Endodermal cell (in vitro differentiated cells): Measurements from ENCODE around the gene DCPS. TPM values are rescaled to one million over a fixed set of nuclear protein-coding genes. Genes with fewer than 3 reads are reported as not detected.

Source experiments
- DNase-seq: peaks from one replicate; pipeline ENCODE4 v3.0.0-alpha.2; 2017
- H3K27ac ChIP-seq: 2 replicates; pipeline ENCODE4 v1.5.1; 2013; ENCODE audit warnings: mild to moderate bottlenecking, low read depth, low read length, moderate library complexity
- H3K27me3 ChIP-seq: 2 replicates; pipeline ENCODE4 v1.6.1; 2013; ENCODE audit warnings: mild to moderate bottlenecking, low read length, moderate library complexity; ENCODE audit not compliant: insufficient read depth, control insufficient read depth, poor library complexity, severe bottlenecking
- H3K36me3 ChIP-seq: 2 replicates; pipeline ENCODE4 v1.7.0; 2013; ENCODE audit warnings: mild to moderate bottlenecking, low read length, moderate library complexity; ENCODE audit not compliant: control insufficient read depth, insufficient read depth
- H3K4me1 ChIP-seq: one replicate; pipeline ENCODE4 v1.7.0; 2013; ENCODE audit warnings: low read length; ENCODE audit not compliant: control insufficient read depth, insufficient read depth
- H3K4me3 ChIP-seq: 2 replicates; pipeline ENCODE4 v1.5.1; 2013; ENCODE audit warnings: mild to moderate bottlenecking, low read length, moderate library complexity
- H3K9ac ChIP-seq: 2 replicates; pipeline ENCODE4 v1.6.1; 2013; ENCODE audit warnings: mild to moderate bottlenecking, low read length, moderate library complexity; ENCODE audit not compliant: poor library complexity, severe bottlenecking; ENCODE audit errors: extremely low read depth
- H3K9me3 ChIP-seq: 2 replicates; pipeline ENCODE4 v1.6.1; 2013; ENCODE audit warnings: mild to moderate bottlenecking, low read length, moderate library complexity; ENCODE audit not compliant: control insufficient read depth
- H3K27ac Mint-ChIP-seq: 2 replicates; pipeline ENCODE4 v1.8.0; 2020; ENCODE audit warnings: mixed read lengths
- H3K27me3 Mint-ChIP-seq: 2 replicates; pipeline ENCODE4 v1.8.0; 2021; ENCODE audit warnings: mild to moderate bottlenecking, mixed read lengths; ENCODE audit not compliant: insufficient read depth
- H3K36me3 Mint-ChIP-seq: 2 replicates; pipeline ENCODE4 v1.8.0; 2020; ENCODE audit warnings: low read depth, mixed read lengths
- H3K4me1 Mint-ChIP-seq: 2 replicates; pipeline ENCODE4 v1.8.0; 2020; ENCODE audit warnings: mixed read lengths
- H3K4me3 Mint-ChIP-seq: 2 replicates; pipeline ENCODE4 v1.8.0; 2020; ENCODE audit warnings: mild to moderate bottlenecking, moderate library complexity, mixed read lengths
- H3K9me3 Mint-ChIP-seq: 2 replicates; pipeline ENCODE4 v1.8.0; 2020; ENCODE audit warnings: mild to moderate bottlenecking, mixed read lengths
- CTCF ChIP-seq: fragments of 200-600 bp; sonication (generic); conservative IDR thresholded peaks from 2 replicates; pipeline ENCODE4 v1.5.0; 2021; ENCODE audit warnings: antibody characterized with exemption, mild to moderate bottlenecking
- WGBS, 2 experiments: methylation state at CpG; one replicate each; pipeline versions ENCODE4 v1.1.5 to v1.1.7; 2013; ENCODE audit warnings: missing lambda C conversion rate in 2 of 2, mixed read lengths in 1 of 2; ENCODE audit not compliant: insufficient coverage in 1 of 2, insufficient read length in 1 of 2; 5-methylcytosine and 5-hydroxymethylcytosine counted together
- total RNA-seq, 2 donors: library from RNA; stranded (reverse); fragmentation: NEBNext Ultra II Directional in 1 of 2; extraction: Animal tissue kit (Norgen Biotek cat#: 25700) in 1 of 2; gene quantifications; 2 replicates in 1 of 2; 3 replicates in 1 of 2; pipeline ENCODE4 v1.2.1, GENCODE V29; 2021

Gene DCPS
- total RNA-seq, 2 donors from 2014 or later = 19.0 to 22.6 TPM

GRCh38 chr11:126344141-126345080 is 40.6 kb downstream of the DCPS start:
- Histone ChIP-seq H3K27me3 (no peaks in the 10 kb centered on the region), H3K4me3 (no peak overlapping the region), H3K27ac (peak overlapping the region; percentile 36), H3K36me3 (peaks cover 3% of the 10 kb centered on the region), H3K9me3 (no peaks in the 10 kb centered on the region), H3K9ac (no peak overlapping the region), H3K4me1 (peaks cover 33% of the 10 kb centered on the region)
- Mint-ChIP-seq H3K9me3 (no peaks in the 10 kb centered on the region), H3K4me3 (no peak overlapping the region), H3K36me3 (peaks cover 20% of the 10 kb centered on the region), H3K27ac (peak overlapping the region; percentile 89), H3K27me3 (no peaks in the 10 kb centered on the region), H3K4me1 (peaks cover 56% of the 10 kb centered on the region)
- no peak for DNase-seq
- 90 to 95% methylated on average over 6 to 11 of the region's 11 CpGs for WGBS, 2 experiments
- TF ChIP-seq CTCF = no peak

DNA sequence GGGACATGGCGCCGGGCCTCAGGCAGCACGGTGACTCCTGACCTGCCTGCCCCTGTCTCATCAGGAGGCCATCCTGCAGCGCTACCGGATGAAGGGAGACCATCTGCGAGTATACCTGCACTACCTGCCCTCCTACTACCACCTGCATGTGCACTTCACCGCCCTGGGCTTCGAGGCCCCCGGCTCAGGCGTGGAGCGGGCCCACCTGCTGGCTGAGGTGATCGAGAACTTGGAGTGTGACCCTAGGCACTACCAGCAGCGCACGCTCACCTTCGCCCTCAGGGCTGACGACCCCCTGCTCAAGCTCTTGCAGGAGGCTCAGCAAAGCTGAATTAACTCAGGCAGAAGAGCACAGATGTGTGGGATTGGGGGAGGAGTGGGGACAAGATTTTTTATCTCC is 41.4 kb downstream of the DCPS start:
- peak overlapping the region; percentile 36 for H3K27ac ChIP-seq

More for the DNA sequence above, 41.4 kb downstream of the DCPS start:
- Mint-ChIP-seq H3K36me3 (peaks cover 20% of the 10 kb centered on the region), H3K4me1 (peaks cover 51% of the 10 kb centered on the region), H3K27me3 (no peaks in the 10 kb centered on the region), H3K4me3 (peak overlapping the region; percentile 33), H3K27ac (peak overlapping the region; percentile 89), H3K9me3 (no peaks in the 10 kb centered on the region)
- peaks cover 3% of the 10 kb centered on the region for H3K36me3 ChIP-seq
- no peak overlapping the region for H3K9ac ChIP-seq
- 93 to 96% methylated on average over 11 to 16 of the region's 16 CpGs for WGBS, 2 experiments
- peaks cover 33% of the 10 kb centered on the region for H3K4me1 ChIP-seq
- no peak for TF ChIP-seq CTCF
- H3K4me3 ChIP-seq = no peak overlapping the region
- no peak for DNase-seq
- no peaks in the 10 kb centered on the region for H3K27me3 ChIP-seq
- no peaks in the 10 kb centered on the region for H3K9me3 ChIP-seq
